Transverse colon (tissue), 4 donors: ENCODE measurements around the gene CARMIL3.

ENCODE experiments used
- CTCF ChIP-seq, 5 experiments: fragments of 200-600 bp in 3 of 5; fragments of 450-650 bp in 2 of 5; sonication (generic) in 3 of 5; IDR thresholded peaks; 1 replicate in 2 of 5; 2 replicates in 3 of 5; pipeline ENCODE4 v1.5.1; 2016 to 2017; ENCODE audit warnings: antibody characterized with exemption in 5 of 5, inconsistent platforms in 3 of 5, mild to moderate bottlenecking in 2 of 5, moderate library complexity in 1 of 5
- EP300 ChIP-seq: sonication (generic); formaldehyde crosslinking; IDR thresholded peaks from one replicate; pipeline ENCODE4 v1.6.1; 2017; ENCODE audit warnings: antibody characterized with exemption, low read depth
- POLR2A ChIP-seq: fragments of 450-650 bp; IDR thresholded peaks from one replicate; pipeline ENCODE4 v1.6.1; 2016; ENCODE audit warnings: antibody characterized with exemption, mild to moderate bottlenecking, moderate library complexity
- POLR2AphosphoS5 ChIP-seq, 3 donors: sonication (generic); formaldehyde crosslinking; IDR thresholded peaks; one replicate each; pipeline ENCODE4 v1.6.1; 2016; ENCODE audit warnings: antibody characterized with exemption in 3 of 3

- TF ChIP-seq POLR2A (no peak), CTCF (IDR thresholded peaks at IDR 0.05) (no peak), POLR2AphosphoS5 (IDR thresholded peaks at IDR 0.05) (no peak), EP300 (no peak)
Observed at GRCh38 chr14:24092505-24093206, 40.8 kb downstream of the CARMIL3 start.
